ENCODE results near the gene CEP44. TPM values are rescaled to one million over a fixed set of nuclear protein-coding genes. Genes with fewer than 3 reads are reported as not detected.
A peak's percentile ranks its signal among the peaks of the same experiment; 100 is the strongest.
"Not testable (repeated sequence)": the region's sequence is repeated elsewhere in the genome, so short reads cannot be mapped to it uniquely, and the experiment has no call there.

Gene CEP44
- 13.0 and 32.3 TPM in 2 replicates for total RNA-seq (2014; rRNA removed; shearing (Covaris generic))

- DNase-seq (ENCODE audit: low read depth) = peak; percentile 55
Observed at GRCh38 chr4:174283507-174284471, at the start of gene CEP44, which contains the start of gene FBXO8. CEP44 (plus strand) TSS chr4:174283911; CDS start chr4:174299122, 15,211 bp downstream. FBXO8 (minus strand) TSS chr4:174283667; CDS start chr4:174263092, 20,575 bp downstream.

GRCh38 chr4:174236359-174236758, 47.4 kb upstream of the CEP44 start:
- no peak for DNase-seq (ENCODE audit: low read depth)

- DNase-seq (ENCODE audit: low read depth) = no peak
Observed at GRCh38 chr4:174241162-174241561, 42.5 kb upstream of the CEP44 start.

- no peak for DNase-seq (ENCODE audit: low read depth)
Observed at GRCh38 chr4:174244441-174244840, 39.3 kb upstream of the CEP44 start.

GRCh38 chr4:174245714-174246113, 38.0 kb upstream of the CEP44 start:
- DNase-seq (ENCODE audit: low read depth) = no peak

GRCh38 chr4:174248407-174248806, 35.3 kb upstream of the CEP44 start:
- DNase-seq (ENCODE audit: low read depth) = no peak

GRCh38 chr4:174252412-174252811, 31.3 kb upstream of the CEP44 start:
- DNase-seq (ENCODE audit: low read depth) = no peak

GRCh38 chr4:174254613-174255012, 29.1 kb upstream of the CEP44 start:
- no peak for DNase-seq (ENCODE audit: low read depth)

- DNase-seq (ENCODE audit: low read depth) = no peak
Observed at GRCh38 chr4:174255374-174255773, 28.3 kb upstream of the CEP44 start.

GRCh38 chr4:174255786-174256185, 27.9 kb upstream of the CEP44 start:
- DNase-seq (ENCODE audit: low read depth) = peak; percentile 22

GRCh38 chr4:174256277-174256713, 27.4 kb upstream of the CEP44 start:
- DNase-seq (ENCODE audit: low read depth) = no peak

GRCh38 chr4:174259580-174259979, 24.1 kb upstream of the CEP44 start:
- no peak for DNase-seq (ENCODE audit: low read depth)

GRCh38 chr4:174260099-174260498, 23.6 kb upstream of the CEP44 start:
- no peak for DNase-seq (ENCODE audit: low read depth)

- DNase-seq (ENCODE audit: low read depth) = not testable (repeated sequence)
Observed at GRCh38 chr4:174261432-174261831, 22.3 kb upstream of the CEP44 start.

- no peak for DNase-seq (ENCODE audit: low read depth)
Observed at GRCh38 chr4:174262624-174263444, 20.9 kb upstream of the CEP44 start.

- no peak for DNase-seq (ENCODE audit: low read depth)
Observed at GRCh38 chr4:174263445-174263736, 20.3 kb upstream of the CEP44 start.

- no peak for DNase-seq (ENCODE audit: low read depth)
Observed at GRCh38 chr4:174265916-174266315, 17.8 kb upstream of the CEP44 start.

- no peak for DNase-seq (ENCODE audit: low read depth)
Observed at GRCh38 chr4:174266416-174266815, 17.3 kb upstream of the CEP44 start.

GRCh38 chr4:174273930-174274329, 9.8 kb upstream of the CEP44 start:
- no peak for DNase-seq (ENCODE audit: low read depth)

GRCh38 chr4:174274436-174274835, 9.3 kb upstream of the CEP44 start:
- DNase-seq (ENCODE audit: low read depth) = no peak

- no peak for DNase-seq (ENCODE audit: low read depth)
Observed at GRCh38 chr4:174275101-174275500, 8.6 kb upstream of the CEP44 start.

GRCh38 chr4:174277433-174277832, 6.3 kb upstream of the CEP44 start:
- DNase-seq (ENCODE audit: low read depth) = no peak

- no peak for DNase-seq (ENCODE audit: low read depth)
Observed at GRCh38 chr4:174278467-174278866, 5.2 kb upstream of the CEP44 start.

All from Daoy (cell line).